HepG2 (cell line): ENCODE results near the gene TMEM141. TPM values are rescaled to one million over a fixed set of nuclear protein-coding genes. Genes with fewer than 3 reads are reported as not detected.

Experiments
- ATF2 ChIP-seq: sonication (generic); formaldehyde crosslinking; IDR thresholded peaks from 2 replicates; pipeline ENCODE4 v1.4.0; 2020; ENCODE audit warnings: missing genetic modification reagents
- CREM ChIP-seq, 2 experiments: sonication (generic) in 1 of 2; formaldehyde crosslinking in 1 of 2; IDR thresholded peaks; 2 replicates each; pipeline versions ENCODE4 v1.4.0 to v1.6.1; 2016 to 2020; ENCODE audit warnings: antibody characterized with exemption in 1 of 2, mild to moderate bottlenecking in 1 of 2, missing genetic modification reagents in 1 of 2
- DDIT3 ChIP-seq: sonication (generic); formaldehyde crosslinking; IDR thresholded peaks from 2 replicates; pipeline ENCODE4 v1.4.0; 2020; ENCODE audit warnings: mild to moderate bottlenecking, missing genetic modification reagents
- FOXP4 ChIP-seq: sonication (generic); formaldehyde crosslinking; IDR thresholded peaks from 2 replicates; pipeline ENCODE4 v1.4.0; 2020; ENCODE audit warnings: missing genetic modification reagents
- MAFG ChIP-seq: sonication (generic); formaldehyde crosslinking; IDR thresholded peaks from 2 replicates; pipeline ENCODE4 v1.5.1; 2020; ENCODE audit warnings: mild to moderate bottlenecking, missing genetic modification reagents
- SP2 ChIP-seq: sonication (generic); formaldehyde crosslinking; IDR thresholded peaks from 2 replicates; pipeline ENCODE4 v1.5.1; 2020; ENCODE audit warnings: mild to moderate bottlenecking, missing genetic modification reagents
- TFDP1 ChIP-seq: IDR thresholded peaks from 2 replicates; pipeline ENCODE4 v1.6.1; 2016; ENCODE audit warnings: missing compliant biosample characterization, missing genetic modification reagents, borderline replicate concordance
- ZBTB37 ChIP-seq: sonication (generic); formaldehyde crosslinking; IDR thresholded peaks from 2 replicates; pipeline ENCODE4 v1.4.0; 2020; ENCODE audit warnings: mild to moderate bottlenecking, missing genetic modification reagents
- ZMYM2 ChIP-seq: sonication (generic); formaldehyde crosslinking; IDR thresholded peaks from 2 replicates; pipeline ENCODE4 v1.8.0; 2022; ENCODE audit warnings: mild to moderate bottlenecking, missing genetic modification reagents
- polyA plus RNA-seq, 8 experiments: library from polyadenylated mRNA; depleted of rRNA in 3 of 8; stranded (reverse) in 7 of 8; unstranded in 1 of 8; fragments of >200 nt; fragmentation: Illumina TruSeq in 4 of 8; extraction: Trizol in 4 of 8; gene quantifications; 2 replicates each; pipeline versions ENCODE4 v1.2.1 to v1.2.3, GENCODE V29; 2011 to 2016; ENCODE audit warnings: low read depth in 4 of 8, missing spikeins in 1 of 8, mixed read lengths in 1 of 8; ENCODE audit not compliant: insufficient read depth in 1 of 8
- total RNA-seq, 5 experiments: library from RNA; depleted of rRNA; stranded (reverse); fragments of >200 nt; fragmentation: Illumina TruSeq; extraction: Trizol; gene quantifications; 2 replicates each; pipeline ENCODE4 v1.2.3, GENCODE V29; 2016; ENCODE audit warnings: low read depth in 1 of 5
- TF ChIP-seq, protein P1 (sequence below), 2 experiments: fragments of 450-650 bp in 1 of 2; sonication (generic) in 1 of 2; formaldehyde crosslinking in 1 of 2; IDR thresholded peaks; 2 replicates each; pipeline versions ENCODE4 v1.6.1 to v1.8.0; 2016 to 2022; ENCODE audit warnings: antibody characterized with exemption in 1 of 2, mild to moderate bottlenecking in 1 of 2, missing genetic modification reagents in 1 of 2

TMEM141 gene
- total and polyA plus RNA-seq, 2 of the 13 experiments (the other 11 are each of a cell fraction or from before 2014, with no cell fraction given), result 81.0 to 202 TPM

GRCh38 chr9:136791516-136792276 is 552 bp downstream of the TMEM141 start (continued):
- TF ChIP-seq ZMYM2 (0 out of 2 replicates have a peak, but pooled peaks have one; percentile 16), SP2 (CRISPR knock-in tag) (peak; percentile 3; the same call in 1 of the 2 replicates), FOXP4 (CRISPR knock-in tag) (no peak), ATF2 (CRISPR knock-in tag) (no peak), CREM (IDR thresholded peaks at IDR 0.05) (no peak), CREM (CRISPR knock-in tag; IDR thresholded peaks at IDR 0.05) (no peak), ZBTB37 (CRISPR knock-in tag) (0 out of 2 replicates have a peak, but pooled peaks have one; percentile 48), TFDP1 (no peak), DDIT3 (CRISPR knock-in tag) (no peak), MAFG (no peak)
- TF ChIP-seq, protein P1, sequence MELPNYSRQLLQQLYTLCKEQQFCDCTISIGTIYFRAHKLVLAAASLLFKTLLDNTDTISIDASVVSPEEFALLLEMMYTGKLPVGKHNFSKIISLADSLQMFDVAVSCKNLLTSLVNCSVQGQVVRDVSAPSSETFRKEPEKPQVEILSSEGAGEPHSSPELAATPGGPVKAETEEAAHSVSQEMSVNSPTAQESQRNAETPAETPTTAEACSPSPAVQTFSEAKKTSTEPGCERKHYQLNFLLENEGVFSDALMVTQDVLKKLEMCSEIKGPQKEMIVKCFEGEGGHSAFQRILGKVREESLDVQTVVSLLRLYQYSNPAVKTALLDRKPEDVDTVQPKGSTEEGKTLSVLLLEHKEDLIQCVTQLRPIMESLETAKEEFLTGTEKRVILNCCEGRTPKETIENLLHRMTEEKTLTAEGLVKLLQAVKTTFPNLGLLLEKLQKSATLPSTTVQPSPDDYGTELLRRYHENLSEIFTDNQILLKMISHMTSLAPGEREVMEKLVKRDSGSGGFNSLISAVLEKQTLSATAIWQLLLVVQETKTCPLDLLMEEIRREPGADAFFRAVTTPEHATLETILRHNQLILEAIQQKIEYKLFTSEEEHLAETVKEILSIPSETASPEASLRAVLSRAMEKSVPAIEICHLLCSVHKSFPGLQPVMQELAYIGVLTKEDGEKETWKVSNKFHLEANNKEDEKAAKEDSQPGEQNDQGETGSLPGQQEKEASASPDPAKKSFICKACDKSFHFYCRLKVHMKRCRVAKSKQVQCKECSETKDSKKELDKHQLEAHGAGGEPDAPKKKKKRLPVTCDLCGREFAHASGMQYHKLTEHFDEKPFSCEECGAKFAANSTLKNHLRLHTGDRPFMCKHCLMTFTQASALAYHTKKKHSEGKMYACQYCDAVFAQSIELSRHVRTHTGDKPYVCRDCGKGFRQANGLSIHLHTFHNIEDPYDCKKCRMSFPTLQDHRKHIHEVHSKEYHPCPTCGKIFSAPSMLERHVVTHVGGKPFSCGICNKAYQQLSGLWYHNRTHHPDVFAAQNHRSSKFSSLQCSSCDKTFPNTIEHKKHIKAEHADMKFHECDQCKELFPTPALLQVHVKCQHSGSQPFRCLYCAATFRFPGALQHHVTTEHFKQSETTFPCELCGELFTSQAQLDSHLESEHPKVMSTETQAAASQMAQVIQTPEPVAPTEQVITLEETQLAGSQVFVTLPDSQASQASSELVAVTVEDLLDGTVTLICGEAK (IDR thresholded peaks at IDR 0.05), result no peak
- TF ChIP-seq, protein P1 (CRISPR knock-in tag; IDR thresholded peaks at IDR 0.05), result no peak; the same call in 1 of the 2 replicates
